ENCODE measurements around the gene SHFL.

The SHFL gene

DNA sequence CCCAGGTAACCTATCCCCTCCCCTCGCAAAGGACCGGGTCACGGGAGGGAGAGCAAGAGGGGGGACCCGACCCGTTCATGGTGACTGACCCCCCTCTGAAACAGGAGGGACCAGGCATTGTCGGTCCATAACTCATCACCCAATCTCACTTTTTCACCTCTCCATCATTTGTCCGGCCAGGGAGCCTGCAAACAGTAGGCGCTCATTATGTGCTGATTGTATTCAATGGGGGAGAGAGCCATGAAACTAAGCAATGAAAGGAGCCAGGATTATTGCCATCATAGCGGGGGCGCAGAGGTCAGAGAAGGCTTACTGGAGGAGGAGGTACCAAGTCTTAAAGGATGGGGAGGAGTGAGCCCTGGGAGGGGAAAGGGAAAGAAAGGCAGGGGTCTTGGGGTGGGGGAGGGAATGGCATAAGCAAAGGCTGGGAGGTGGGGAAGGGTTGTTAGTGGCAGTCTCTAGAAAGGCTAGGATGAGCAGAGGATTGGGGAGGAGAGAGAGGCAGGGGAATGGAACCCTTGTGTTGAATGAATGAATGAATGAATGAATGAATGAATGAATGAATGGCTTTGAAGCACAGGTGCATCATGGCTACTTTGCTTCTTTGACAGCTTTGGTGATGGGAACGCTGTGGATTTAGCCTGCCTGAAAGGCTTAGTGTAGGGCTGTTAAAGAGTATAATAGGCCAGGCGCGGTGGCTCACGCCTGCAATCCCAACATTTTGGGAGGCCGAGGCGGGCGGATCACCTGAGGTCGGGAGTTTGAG lies 1.4 kb downstream of the SHFL start:
- DNase-seq (ENCODE audit: low read depth): no peak

DNA sequence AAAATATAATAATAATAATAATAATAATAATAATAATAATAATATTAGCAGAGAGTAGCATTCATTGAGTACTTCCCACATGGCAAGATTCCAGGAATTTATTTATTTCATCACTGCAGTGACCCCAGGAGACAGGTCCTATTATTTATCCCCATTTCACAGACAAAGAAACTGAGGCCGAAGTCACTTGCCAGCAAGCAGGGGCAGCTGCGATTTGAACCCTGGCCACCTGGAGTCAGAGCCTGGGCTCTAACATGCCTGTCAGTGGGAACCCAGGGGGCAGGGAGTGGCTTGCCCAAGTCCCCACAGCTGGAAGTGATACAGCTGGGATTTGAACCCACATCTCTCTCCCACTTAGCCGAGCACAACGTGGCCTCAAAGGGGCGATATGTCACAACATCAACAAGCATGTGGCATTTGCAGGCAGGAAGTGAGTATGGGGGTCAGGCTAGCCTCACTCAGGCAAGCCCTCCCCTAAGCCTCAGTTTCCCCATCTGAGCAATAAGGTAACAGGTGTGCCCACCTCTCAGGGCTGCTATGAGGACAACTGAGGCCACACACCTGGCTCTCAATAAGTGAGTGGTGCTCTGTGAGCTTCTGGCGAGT lies 2.9 kb downstream of the SHFL start:
- DNase-seq (ENCODE audit: low read depth): no peak

DNA sequence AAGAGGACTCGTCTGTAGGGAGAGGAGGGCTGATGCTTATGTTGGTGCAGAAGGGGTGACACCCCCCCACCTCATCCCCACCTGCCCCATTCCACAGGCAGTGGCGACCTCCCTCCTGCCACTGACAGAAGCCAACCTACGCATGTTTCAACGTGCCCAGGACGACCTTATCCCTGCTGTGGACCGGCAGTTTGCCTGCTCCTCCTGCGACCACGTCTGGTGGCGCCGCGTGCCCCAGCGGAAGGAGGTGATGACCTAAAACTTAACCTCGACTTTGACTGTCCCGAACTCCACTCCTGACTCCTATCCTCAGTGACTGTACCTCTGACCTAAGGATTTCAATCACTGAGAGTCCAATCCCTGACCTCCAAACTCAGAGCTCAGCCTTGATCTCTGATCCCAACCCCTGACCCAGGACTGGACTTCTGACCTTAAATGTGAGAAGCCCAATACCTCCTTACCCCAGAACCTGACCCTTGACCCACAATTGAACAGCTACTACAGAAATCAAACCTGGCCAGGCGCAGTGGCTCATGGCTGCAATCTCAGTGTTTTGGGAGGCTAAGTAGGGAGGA lies 3.8 kb downstream of the SHFL start:
- DNase-seq (ENCODE audit: low read depth): no peak

DNA sequence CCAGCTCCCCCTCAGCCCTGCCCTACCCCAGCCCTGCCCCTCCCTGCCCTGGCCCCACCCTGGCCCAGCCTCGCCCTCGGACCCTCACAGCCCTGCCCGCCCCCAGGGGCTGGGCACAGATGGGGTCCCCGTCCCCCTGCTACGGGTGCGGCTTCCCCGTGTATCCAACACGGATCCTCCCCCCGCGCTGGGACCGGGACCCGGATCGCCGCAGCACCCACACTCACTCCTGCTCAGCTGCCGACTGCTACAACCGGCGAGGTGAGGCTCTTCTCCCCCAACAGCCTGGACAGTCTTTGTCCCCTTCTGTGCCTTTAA lies 5.2 kb downstream of the SHFL start:
- no peak for DNase-seq (ENCODE audit: low read depth)

DNA sequence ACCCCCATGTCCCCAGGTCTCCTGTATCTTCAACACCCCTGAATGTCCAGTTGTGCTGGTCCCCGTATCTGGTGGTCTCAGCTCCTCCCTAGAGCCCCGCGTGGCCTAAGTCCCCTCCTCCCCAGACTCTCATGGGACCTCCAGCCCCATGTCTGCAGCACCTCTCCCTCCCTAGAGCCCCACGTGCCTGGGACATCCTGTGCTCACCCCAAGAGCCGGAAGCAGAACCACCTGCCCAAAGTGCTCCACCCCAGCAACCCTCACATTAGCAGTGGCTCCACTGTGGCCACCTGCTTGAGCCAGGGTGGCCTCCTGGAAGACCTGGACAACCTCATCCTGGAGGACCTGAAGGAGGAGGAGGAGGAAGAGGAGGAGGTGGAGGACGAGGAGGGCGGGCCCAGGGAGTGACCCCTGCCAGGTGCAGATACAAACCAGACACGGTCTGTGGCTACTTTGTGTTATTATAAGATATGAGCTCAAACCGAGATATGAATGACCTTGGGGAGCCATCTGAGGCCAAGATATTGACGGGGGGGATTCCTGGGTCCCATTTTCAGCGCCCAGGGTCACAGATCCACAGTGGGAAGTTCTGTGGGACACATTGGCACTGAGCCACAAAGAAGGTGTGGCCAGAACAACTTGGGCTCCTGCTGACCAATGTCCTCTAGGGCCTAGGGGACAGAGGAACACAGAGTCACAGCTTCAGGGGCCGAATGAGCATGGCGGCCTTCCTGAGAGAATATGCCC lies 6.0 kb downstream of the SHFL start:
- no peak for DNase-seq (ENCODE audit: low read depth)

DNA sequence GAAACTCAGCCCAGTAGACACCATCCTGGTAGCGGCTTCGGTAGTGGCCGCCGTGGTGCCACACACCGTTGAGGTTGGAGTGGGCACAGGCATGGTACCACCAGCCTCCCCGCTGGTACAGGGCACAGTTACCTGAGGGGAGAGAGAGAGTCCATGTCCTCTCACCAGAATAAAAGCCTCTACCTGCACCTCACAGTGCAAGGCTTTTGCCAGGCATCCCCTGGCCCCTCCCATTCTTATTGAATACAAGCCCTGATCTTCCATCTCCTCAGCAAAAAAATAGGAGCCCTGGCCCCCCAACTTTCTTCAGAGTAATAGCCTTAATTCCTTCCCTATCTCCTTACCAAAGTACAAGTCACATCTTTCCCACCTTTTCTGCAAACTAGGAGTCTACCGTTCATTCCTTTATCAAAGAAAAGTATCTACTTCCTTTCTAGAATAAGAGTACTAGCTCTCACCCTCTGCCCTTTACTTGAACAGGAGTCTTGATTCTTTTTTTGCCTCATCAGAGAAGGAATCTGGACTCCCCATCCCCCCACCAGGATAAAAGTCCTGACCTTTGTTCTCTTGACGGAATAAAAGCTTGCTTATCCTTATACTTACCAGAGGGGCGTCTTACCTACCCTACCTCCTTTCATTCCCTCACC lies 6.7 kb downstream of the SHFL start:
- DNase-seq (ENCODE audit: low read depth): no peak

DNA sequence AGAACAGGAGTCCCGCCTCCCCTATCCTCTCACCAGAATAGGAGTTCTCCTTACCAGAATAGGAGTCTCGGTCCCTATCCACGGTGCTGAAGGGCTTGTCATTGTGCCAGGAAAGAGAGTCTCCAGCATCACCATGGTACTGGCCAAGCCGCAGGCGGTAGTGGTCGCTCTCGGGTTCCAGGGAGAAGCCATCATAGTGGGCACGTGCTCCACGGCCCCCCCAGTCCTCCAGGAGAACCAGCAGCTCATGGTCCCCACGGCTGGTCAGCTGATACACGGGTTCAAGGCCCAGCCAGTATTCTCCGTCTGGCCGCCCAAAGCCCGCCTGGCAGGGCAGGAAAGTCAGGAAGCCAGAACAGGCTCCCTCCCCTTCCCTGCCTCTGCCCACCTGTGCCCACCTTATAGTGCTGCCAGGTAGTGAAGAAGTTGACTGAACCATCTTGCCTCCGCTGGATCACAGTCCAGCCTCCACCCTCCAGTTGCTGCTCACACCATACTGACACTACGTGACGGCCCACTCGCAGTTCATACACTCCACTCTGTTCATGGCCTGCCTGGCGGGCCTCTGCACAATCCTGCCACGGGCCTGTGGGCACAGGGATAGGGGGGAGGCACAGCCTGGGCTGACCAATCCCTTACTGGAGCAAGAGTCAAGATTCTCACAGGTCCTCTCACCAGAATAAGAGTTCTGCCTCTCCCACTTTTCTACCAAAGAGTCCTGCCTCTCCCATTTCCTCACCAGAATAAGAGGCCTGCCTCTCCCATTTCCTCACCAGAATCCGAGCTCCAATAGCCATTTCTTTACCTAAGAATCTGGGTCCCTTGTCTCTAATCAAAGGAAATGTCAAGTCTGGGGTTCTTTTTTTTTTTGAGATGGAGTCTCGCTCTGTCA lies 7.4 kb downstream of the SHFL start:
- no peak for DNase-seq (ENCODE audit: low read depth)

DNA sequence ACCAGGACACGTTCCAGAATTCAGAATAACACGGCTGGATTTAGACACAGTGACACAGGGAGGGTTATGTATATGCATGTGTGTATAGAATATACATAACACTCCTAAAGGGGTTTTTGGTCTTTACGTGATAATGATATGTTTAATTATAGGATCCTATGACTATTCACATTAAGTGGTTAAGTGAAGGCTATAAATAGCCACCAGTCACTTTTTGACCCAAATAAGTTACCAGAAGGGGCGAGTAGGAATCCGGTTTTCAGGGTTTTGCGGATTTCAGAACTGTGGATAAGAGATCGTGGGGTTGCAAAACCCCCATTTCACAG lies 9.5 kb downstream of the SHFL start:
- no peak for DNase-seq (ENCODE audit: low read depth)

DNA sequence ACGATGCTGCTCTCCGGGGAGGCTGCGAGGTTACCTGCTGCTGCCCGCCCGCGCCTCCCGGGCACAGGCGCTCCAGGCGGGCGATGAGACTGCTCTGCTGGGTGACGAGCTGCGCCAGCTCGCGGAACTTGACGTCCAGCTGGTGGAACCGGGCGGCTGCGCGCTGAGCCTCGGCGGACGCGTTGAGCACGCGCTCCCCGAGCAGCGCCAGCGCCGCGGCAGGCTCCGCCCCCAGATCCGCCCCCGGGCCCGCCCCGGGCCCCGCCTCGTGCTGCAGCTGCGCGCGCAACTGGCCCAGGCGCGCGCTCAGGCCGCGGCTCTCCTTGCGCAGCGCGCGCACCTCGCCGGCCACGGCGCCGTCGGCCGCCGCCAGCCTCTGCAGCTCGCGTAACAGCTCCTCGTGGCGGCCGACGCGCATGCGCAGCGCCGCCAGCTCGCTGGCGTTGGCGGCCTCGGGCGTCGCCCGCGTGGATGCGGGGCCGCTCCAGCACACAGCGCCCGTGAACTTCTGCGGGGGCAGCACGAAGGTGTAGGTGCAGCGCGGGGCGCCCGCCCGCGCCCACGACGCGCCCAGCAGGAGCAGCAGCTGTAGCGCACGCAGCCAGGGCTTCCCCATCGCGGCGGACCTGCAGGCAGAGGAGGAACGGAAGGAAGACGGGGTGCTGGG lies 10.0 kb downstream of the SHFL start:
- DNase-seq (ENCODE audit: low read depth): peak; percentile 86

DNA sequence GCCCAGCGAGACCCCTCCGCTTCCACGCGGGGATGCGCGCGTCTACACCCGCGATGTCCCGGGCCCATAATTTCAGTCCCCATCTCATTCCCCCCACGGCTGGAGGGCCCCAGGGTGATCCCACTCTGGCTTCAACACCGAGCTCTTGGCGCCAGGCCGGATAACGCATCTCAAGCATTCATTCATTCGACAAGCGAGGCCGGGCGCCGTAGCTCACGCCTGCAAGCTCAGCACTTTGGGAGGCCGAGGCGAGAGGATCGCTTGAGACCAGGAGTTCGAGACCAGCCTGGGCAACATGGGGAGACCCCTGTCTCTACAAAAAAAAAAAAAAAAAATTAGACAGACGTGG lies 10.5 kb downstream of the SHFL start:
- no peak for DNase-seq (ENCODE audit: low read depth)

DNA sequence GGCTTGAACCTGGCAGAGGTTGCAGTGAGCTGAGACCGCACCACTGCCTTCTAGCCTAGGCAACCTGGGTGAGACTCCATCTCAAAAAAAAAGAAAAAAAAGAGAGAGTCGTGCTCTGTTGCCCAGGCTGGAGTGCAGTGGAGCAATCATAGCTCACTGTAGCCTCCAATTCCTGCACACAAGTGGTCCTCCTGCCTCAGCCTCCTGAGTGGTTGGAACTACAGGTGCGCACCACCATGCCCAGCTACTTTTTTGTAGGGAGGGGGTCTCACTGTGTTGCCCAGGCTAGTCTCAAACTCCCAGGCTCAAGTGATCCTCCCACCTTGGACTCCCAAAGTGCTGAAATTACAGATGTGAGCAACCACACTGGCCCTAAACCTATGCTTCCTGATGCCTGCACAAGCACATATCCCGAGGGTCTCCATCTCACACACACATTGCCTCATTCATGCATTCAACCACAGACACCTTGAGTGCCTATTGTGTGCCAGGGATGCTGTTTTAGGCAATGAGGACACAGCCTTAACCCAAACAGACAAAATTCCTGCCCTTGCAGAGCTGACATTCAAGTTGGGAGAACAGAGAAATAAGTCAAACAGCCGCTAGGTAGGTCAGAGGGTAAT lies 14.2 kb downstream of the SHFL start:
- no peak for DNase-seq (ENCODE audit: low read depth)

DNA sequence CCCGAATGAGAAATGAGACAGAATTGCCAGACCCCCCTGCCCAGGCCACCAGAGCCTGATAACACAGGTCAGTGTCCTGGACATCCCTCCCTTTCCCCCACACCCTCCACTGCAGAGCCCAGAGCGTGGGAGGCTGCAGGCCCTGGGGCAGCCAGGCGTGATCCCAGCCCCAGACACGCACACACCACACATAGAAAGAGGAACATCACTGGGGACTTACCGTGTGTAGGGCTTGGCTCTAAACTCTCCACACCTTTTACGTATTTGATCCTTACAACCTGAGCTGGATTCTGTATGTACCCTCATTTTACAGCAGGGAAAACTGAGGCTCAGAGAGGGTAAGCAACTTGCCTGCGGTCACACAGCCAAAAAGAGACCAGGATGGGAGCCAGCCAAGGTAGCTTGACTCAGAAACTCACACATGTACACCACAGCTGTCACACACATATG lies 16.7 kb downstream of the SHFL start:
- DNase-seq (ENCODE audit: low read depth): no peak

DNA sequence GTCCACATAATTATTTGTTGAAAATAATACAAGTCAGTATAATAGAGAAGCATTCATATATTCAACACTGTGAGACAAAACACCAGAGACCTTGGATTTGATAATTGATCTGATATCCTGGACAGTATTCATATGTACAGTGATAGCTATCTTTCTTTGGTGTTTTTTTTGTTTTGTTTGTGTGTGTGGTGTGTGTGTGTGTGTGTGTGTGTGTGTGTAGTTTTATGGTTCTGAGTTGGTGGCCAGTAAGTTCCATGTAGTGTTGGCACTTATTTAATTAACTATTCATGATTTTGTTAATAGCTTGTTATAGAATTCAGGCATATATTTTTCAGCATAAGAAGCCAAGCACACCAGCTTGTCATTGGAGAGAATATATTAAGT lies 18.0 kb downstream of the SHFL start:
- DNase-seq (ENCODE audit: low read depth): no peak

DNA sequence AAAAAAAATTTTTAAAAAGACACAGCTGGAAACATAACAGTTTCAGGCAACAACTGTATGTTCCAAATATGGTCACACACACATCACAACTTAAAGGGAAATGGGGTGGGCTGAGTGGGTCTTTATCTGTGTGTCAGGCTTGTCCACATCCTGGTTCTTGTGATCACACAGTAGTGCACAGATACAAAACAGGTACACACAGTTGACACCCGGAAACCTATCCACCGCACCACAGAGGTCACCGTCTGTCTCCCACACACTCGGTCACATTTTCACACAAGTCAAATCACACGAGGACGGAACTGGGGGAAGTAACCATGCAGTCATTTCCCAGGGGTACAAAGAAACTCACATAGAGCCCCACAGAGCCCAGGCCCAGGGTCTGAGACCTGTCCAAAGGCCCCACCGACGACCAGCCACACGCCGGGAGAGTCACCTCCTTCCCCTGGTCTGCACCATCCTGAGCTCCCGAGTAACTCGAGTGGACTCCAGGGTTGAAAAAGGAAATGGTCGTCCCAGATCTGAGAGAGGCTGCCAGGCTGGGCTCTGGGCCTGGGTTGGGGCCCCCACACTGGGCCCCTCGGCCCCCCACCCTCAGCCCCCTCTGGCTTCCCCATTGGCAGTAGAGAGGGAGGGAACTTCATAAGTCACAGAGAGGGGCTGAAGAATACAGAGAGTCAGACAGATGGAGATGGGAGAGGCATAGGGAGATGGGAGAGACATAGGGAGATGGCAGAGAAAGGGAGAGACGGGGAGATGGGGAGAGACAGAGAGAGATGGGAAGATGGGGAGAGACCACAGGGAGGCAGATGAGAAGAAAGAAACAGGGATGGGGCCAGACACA lies 18.8 kb downstream of the SHFL start:
- DNase-seq (ENCODE audit: low read depth): peak; percentile 64

DNA sequence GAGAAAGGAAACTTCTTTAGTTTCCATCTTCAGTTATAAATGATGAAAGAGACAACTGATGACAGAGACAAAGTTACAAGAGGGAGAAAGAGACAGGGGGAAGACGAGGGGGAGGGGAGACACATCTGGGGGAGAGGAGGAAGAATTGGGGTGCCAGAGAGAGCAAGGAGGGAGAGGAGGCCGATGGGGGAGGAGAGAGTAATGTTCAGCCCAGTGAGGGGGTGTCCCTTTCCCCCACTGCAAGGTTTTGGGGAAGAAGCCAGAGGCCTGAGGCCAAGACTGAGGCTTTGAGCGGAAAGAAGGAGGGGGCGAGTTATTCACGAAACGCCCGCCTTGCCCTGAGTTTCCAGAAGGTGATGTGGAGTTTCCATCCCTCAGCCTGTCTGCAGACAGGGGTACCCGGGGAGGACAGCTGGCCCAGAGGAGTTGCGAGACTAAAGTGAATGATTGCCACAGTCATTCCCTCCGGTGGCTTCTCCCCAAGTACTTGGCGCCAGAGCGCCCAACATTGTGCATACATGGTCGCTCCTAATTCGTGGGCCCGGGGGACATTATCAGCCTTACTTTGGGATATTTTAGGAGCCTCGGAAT lies 19.5 kb downstream of the SHFL start:
- peak; percentile 86 for DNase-seq (ENCODE audit: low read depth)

DNA sequence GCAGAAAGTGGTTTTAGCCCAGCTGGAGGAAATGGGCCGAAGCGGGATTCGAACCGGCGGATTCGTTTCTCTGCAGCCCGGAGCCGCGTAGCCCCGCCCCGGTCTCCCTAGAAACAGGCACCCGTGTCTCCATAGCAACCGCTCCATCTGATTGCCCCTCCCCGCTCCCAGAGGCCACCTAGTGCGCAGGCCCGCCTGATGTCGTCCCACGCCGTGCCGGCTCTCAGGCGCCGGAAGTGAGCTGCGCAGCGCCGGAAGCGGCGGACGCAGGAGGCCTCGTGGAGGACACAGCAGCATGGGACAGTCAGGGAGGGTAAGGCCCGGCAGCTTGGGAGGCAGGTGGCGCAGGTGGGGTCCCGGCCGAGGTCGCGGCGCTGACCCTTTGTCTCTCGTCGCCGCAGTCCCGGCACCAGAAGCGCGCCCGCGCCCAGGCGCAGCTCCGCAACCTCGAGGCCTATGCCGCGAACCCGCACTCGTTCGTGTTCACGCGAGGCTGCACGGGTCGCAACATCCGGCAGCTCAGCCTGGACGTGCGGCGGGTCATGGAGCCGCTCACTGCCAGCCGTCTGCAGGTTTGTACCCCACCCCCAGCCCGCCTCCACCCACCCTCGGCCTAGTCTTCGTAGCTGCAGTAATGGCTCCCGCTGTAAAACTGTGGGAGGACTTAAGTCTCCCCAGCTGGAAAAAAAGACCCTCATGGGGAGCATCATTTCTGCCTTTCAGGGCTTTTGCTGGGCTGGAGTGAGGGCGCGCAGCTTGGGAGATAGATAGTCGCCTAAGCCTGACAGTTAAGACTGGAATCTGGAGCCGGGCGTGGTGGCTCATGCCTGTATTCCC lies 20.2 kb downstream of the SHFL start, which contains the start of gene PPAN:
TSS of gene PPAN (plus strand) at position 263 of the 837 bp plus-strand sequence. CDS start at position 296, 33 bp downstream.
- peak; percentile 95 for DNase-seq (ENCODE audit: low read depth)

DNA sequence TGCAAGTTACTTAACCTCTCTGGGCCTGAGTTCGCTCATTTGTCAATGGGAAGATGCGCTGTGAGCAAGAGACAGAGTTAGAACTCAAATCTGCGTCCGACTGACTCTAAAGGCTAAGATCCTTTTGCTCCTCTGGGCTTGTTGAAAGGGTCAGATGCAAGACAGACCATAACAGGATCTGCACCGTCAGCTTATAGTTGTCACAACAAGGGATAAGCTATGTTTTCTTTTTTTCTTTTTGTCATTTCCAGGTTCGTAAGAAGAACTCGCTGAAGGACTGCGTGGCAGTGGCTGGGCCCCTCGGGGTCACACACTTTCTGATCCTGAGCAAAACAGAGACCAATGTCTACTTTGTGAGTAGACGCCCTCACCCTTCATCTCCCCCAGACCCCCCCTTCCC lies 21.1 kb downstream of the SHFL start:
- no peak for DNase-seq (ENCODE audit: low read depth)

DNA sequence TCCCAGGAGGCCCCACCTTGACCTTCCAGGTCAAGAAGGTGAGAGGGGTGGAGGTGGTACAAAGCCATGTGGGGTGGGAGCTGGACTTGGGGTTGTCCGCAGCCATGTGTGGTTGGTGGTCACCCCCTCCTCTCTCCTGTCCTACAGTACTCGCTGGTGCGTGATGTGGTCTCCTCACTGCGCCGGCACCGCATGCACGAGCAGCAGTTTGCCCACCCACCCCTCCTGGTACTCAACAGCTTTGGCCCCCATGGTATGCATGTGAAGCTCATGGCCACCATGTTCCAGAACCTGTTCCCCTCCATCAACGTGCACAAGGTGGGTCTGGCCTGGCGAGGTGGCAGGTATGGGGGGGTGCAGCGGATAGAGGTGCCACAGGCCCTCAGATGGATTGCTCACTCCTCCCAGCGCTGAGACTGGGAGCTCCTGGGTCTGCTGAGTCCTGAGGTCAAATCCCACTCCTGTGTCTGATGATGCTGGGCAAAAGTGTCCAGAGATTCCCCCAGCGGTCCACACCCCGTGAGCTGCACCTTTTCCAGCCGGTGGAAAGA lies 21.8 kb downstream of the SHFL start:
- DNase-seq (ENCODE audit: low read depth): no peak

Data from stimulated activated CD4-positive, alpha-beta T cell treated with anti-CD3 and anti-CD28 coated beads, Interleukin-2, amount 100 ng/mL, for 4 hours (primary cell).